Stimulated activated naive B cell treated with anti-CD40 and anti-IgM and Interleukin-4, amounts not matched to agents 10 μg/mL and 1 μg/mL and 100 μg/mL, for 72 hours (primary cell): ENCODE measurements around the gene TRHDE.

Experiments used
- ATAC-seq, 2 donors: fragments of 150-1000 bp; cut with Tn5 transposase; replicated peaks; 2 replicates each; pipeline ENCODE4 v1.10.0; 2021; ENCODE audit warnings: moderate library complexity in 1 of 2
- DNase-seq: peaks from one replicate; pipeline ENCODE4 v3.0.0; 2021
- H3K27ac Mint-ChIP-seq: one replicate; pipeline ENCODE4 v1.8.0; 2022; ENCODE audit warnings: mild to moderate bottlenecking, mixed read lengths
- H3K27me3 Mint-ChIP-seq, 2 donors: one replicate each; pipeline ENCODE4 v1.8.0; 2022; ENCODE audit warnings: mixed read lengths in 2 of 2
- H3K36me3 Mint-ChIP-seq, 2 donors: one replicate each; pipeline ENCODE4 v1.8.0; 2022; ENCODE audit warnings: mixed read lengths in 2 of 2, mild to moderate bottlenecking in 1 of 2
- H3K4me1 Mint-ChIP-seq, 2 donors: one replicate each; pipeline ENCODE4 v1.8.0; 2022; ENCODE audit warnings: mixed read lengths in 2 of 2, mild to moderate bottlenecking in 1 of 2
- H3K4me3 Mint-ChIP-seq, 2 donors: one replicate each; pipeline ENCODE4 v1.8.0; 2022; ENCODE audit warnings: mild to moderate bottlenecking in 2 of 2, mixed read lengths in 2 of 2, moderate library complexity in 1 of 2
- H3K9me3 Mint-ChIP-seq, 2 donors: one replicate each; pipeline ENCODE4 v1.8.0; 2022; ENCODE audit warnings: mixed read lengths in 2 of 2, mild to moderate bottlenecking in 1 of 2

Gene TRHDE

GRCh38 chr12:72464471-72464870, 192.3 kb downstream of the TRHDE start:
- ATAC-seq (no peak), DNase-seq (no peak)
- Mint-ChIP-seq H3K4me3 (no peak overlapping the region), H3K4me1 (no peaks in the 10 kb centered on the region), H3K27ac (no peak overlapping the region), H3K36me3 (no peaks in the 10 kb centered on the region), H3K9me3 (no peaks in the 10 kb centered on the region), H3K27me3 (no peaks in the 10 kb centered on the region)

GRCh38 chr12:72465155-72465554, 193.0 kb downstream of the TRHDE start:
- H3K9me3 Mint-ChIP-seq = no peaks in the 10 kb centered on the region
- ATAC-seq (no peak), DNase-seq (no peak)
- H3K4me3 Mint-ChIP-seq = no peak overlapping the region
- no peaks in the 10 kb centered on the region for H3K4me1 Mint-ChIP-seq
- H3K36me3 Mint-ChIP-seq = no peaks in the 10 kb centered on the region
- no peak overlapping the region for H3K27ac Mint-ChIP-seq
- no peaks in the 10 kb centered on the region for H3K27me3 Mint-ChIP-seq

- H3K9me3 Mint-ChIP-seq = no peaks in the 10 kb centered on the region
- no peaks in the 10 kb centered on the region for H3K27me3 Mint-ChIP-seq
- DNase-seq = no peak
- no peaks in the 10 kb centered on the region for H3K36me3 Mint-ChIP-seq
- H3K4me1 Mint-ChIP-seq = no peaks in the 10 kb centered on the region
- no peak overlapping the region for H3K4me3 Mint-ChIP-seq
- ATAC-seq = no peak
- H3K27ac Mint-ChIP-seq = no peak overlapping the region
Observed at GRCh38 chr12:72465940-72466630, 193.9 kb downstream of the TRHDE start.

- no peak overlapping the region for H3K27ac Mint-ChIP-seq
- H3K36me3 Mint-ChIP-seq = no peaks in the 10 kb centered on the region
- no peak for DNase-seq
- H3K4me3 Mint-ChIP-seq = no peak overlapping the region
- H3K27me3 Mint-ChIP-seq = no peaks in the 10 kb centered on the region
- ATAC-seq = no peak
- H3K4me1 Mint-ChIP-seq = no peaks in the 10 kb centered on the region
- H3K9me3 Mint-ChIP-seq = no peaks in the 10 kb centered on the region
Observed at GRCh38 chr12:72467985-72468384, 195.8 kb downstream of the TRHDE start.

- Mint-ChIP-seq H3K27ac (no peak overlapping the region), H3K9me3 (no peaks in the 10 kb centered on the region), H3K27me3 (no peaks in the 10 kb centered on the region), H3K36me3 (no peaks in the 10 kb centered on the region), H3K4me3 (no peak overlapping the region), H3K4me1 (no peaks in the 10 kb centered on the region)
- ATAC-seq (no peak), DNase-seq (no peak)
Observed at GRCh38 chr12:72468505-72468904, 196.3 kb downstream of the TRHDE start.

GRCh38 chr12:72471806-72472205, 199.6 kb downstream of the TRHDE start:
- Mint-ChIP-seq H3K27me3 (no peaks in the 10 kb centered on the region), H3K27ac (no peak overlapping the region), H3K36me3 (no peaks in the 10 kb centered on the region), H3K9me3 (no peaks in the 10 kb centered on the region), H3K4me3 (no peak overlapping the region), H3K4me1 (no peaks in the 10 kb centered on the region)
- DNase-seq = no peak
- no peak for ATAC-seq

GRCh38 chr12:72472350-72472749, 200.2 kb downstream of the TRHDE start:
- ATAC-seq = no peak
- Mint-ChIP-seq H3K36me3 (no peaks in the 10 kb centered on the region), H3K4me1 (no peaks in the 10 kb centered on the region), H3K27ac (no peak overlapping the region), H3K9me3 (no peaks in the 10 kb centered on the region), H3K27me3 (no peaks in the 10 kb centered on the region), H3K4me3 (no peak overlapping the region)
- no peak for DNase-seq

- Mint-ChIP-seq H3K27ac (no peak overlapping the region), H3K9me3 (no peaks in the 10 kb centered on the region), H3K27me3 (no peaks in the 10 kb centered on the region), H3K36me3 (no peaks in the 10 kb centered on the region), H3K4me3 (no peak overlapping the region), H3K4me1 (no peaks in the 10 kb centered on the region)
- ATAC-seq = no peak
- no peak for DNase-seq
Observed at GRCh38 chr12:72476301-72476700, 204.1 kb downstream of the TRHDE start.

- ATAC-seq = no peak
- H3K4me1 Mint-ChIP-seq = no peaks in the 10 kb centered on the region
- H3K36me3 Mint-ChIP-seq = no peaks in the 10 kb centered on the region
- peaks cover 3 to 6% of the 10 kb centered on the region in 2 donors for H3K9me3 Mint-ChIP-seq
- H3K27me3 Mint-ChIP-seq = no peaks in the 10 kb centered on the region
- no peak for DNase-seq
- no peak overlapping the region for H3K27ac Mint-ChIP-seq
- no peak overlapping the region for H3K4me3 Mint-ChIP-seq
Observed at GRCh38 chr12:72485017-72485701, 213.0 kb downstream of the TRHDE start.

GRCh38 chr12:72491426-72491825, 219.3 kb downstream of the TRHDE start:
- Mint-ChIP-seq H3K27ac (no peak overlapping the region), H3K36me3 (no peaks in the 10 kb centered on the region), H3K9me3 (peaks cover 3 to 10% of the 10 kb centered on the region in 2 donors), H3K4me3 (no peak overlapping the region), H3K27me3 (no peaks in the 10 kb centered on the region), H3K4me1 (no peaks in the 10 kb centered on the region)
- no peak for ATAC-seq
- DNase-seq = no peak

GRCh38 chr12:72493407-72493806, 221.2 kb downstream of the TRHDE start:
- Mint-ChIP-seq H3K27me3 (no peaks in the 10 kb centered on the region), H3K36me3 (no peaks in the 10 kb centered on the region), H3K4me3 (no peak overlapping the region), H3K27ac (no peak overlapping the region), H3K9me3 (peaks cover 3 to 6% of the 10 kb centered on the region in 2 donors), H3K4me1 (no peaks in the 10 kb centered on the region)
- DNase-seq (no peak), ATAC-seq (no peak)

- ATAC-seq (no peak), DNase-seq (no peak)
- Mint-ChIP-seq H3K27me3 (no peaks in the 10 kb centered on the region), H3K4me1 (no peaks in the 10 kb centered on the region), H3K9me3 (peaks cover 0 to 2% of the 10 kb centered on the region in 2 donors), H3K36me3 (no peaks in the 10 kb centered on the region), H3K4me3 (no peak overlapping the region), H3K27ac (no peak overlapping the region)
Observed at GRCh38 chr12:72498354-72498753, 226.2 kb downstream of the TRHDE start.

GRCh38 chr12:72499244-72499643, 227.1 kb downstream of the TRHDE start:
- peaks cover 2 to 4% of the 10 kb centered on the region in 2 donors for H3K9me3 Mint-ChIP-seq
- DNase-seq (no peak), ATAC-seq (no peak)
- no peaks in the 10 kb centered on the region for H3K4me1 Mint-ChIP-seq
- no peaks in the 10 kb centered on the region for H3K27me3 Mint-ChIP-seq
- H3K36me3 Mint-ChIP-seq = no peaks in the 10 kb centered on the region
- H3K27ac Mint-ChIP-seq = no peak overlapping the region
- no peak overlapping the region for H3K4me3 Mint-ChIP-seq

GRCh38 chr12:72502546-72502945, 230.4 kb downstream of the TRHDE start:
- ATAC-seq (no peak), DNase-seq (no peak)
- Mint-ChIP-seq H3K9me3 (peaks cover 3 to 10% of the 10 kb centered on the region in 2 donors), H3K36me3 (no peaks in the 10 kb centered on the region), H3K27me3 (no peaks in the 10 kb centered on the region), H3K27ac (no peak overlapping the region), H3K4me1 (no peaks in the 10 kb centered on the region), H3K4me3 (no peak overlapping the region)

GRCh38 chr12:72505227-72505626, 233.1 kb downstream of the TRHDE start:
- no peaks in the 10 kb centered on the region for H3K27me3 Mint-ChIP-seq
- H3K4me3 Mint-ChIP-seq = no peak overlapping the region
- ATAC-seq (no peak), DNase-seq (no peak)
- no peak overlapping the region for H3K27ac Mint-ChIP-seq
- no peaks in the 10 kb centered on the region for H3K4me1 Mint-ChIP-seq
- H3K9me3 Mint-ChIP-seq = peaks cover 3 to 10% of the 10 kb centered on the region in 2 donors
- no peaks in the 10 kb centered on the region for H3K36me3 Mint-ChIP-seq
